Gastroesophageal sphincter (tissue), 3 donors: Measurements from ENCODE around the gene MEGF8.

Source experiments
- EP300 ChIP-seq: sonication (generic); formaldehyde crosslinking; IDR thresholded peaks from one replicate; pipeline ENCODE4 v1.6.1; 2017; ENCODE audit warnings: antibody characterized with exemption, mild to moderate bottlenecking
- POLR2A ChIP-seq, 2 donors: fragments of 450-650 bp; IDR thresholded peaks; one replicate each; pipeline ENCODE4 v1.6.1; 2017; ENCODE audit warnings: antibody characterized with exemption in 2 of 2, mild to moderate bottlenecking in 2 of 2, moderate library complexity in 1 of 2
- TF ChIP-seq, protein P1 (sequence below), 4 experiments: fragments of 200-600 bp in 2 of 4; fragments of 450-650 bp in 2 of 4; sonication (generic) in 1 of 4; IDR thresholded peaks; one replicate each; pipeline ENCODE4 v1.5.1; 2017 to 2019; ENCODE audit warnings: antibody characterized with exemption in 4 of 4, mild to moderate bottlenecking in 2 of 4, moderate library complexity in 2 of 4

GRCh38 chr19:42326969-42327368, 1.5 kb downstream of the MEGF8 start:
- TF ChIP-seq, protein P1, sequence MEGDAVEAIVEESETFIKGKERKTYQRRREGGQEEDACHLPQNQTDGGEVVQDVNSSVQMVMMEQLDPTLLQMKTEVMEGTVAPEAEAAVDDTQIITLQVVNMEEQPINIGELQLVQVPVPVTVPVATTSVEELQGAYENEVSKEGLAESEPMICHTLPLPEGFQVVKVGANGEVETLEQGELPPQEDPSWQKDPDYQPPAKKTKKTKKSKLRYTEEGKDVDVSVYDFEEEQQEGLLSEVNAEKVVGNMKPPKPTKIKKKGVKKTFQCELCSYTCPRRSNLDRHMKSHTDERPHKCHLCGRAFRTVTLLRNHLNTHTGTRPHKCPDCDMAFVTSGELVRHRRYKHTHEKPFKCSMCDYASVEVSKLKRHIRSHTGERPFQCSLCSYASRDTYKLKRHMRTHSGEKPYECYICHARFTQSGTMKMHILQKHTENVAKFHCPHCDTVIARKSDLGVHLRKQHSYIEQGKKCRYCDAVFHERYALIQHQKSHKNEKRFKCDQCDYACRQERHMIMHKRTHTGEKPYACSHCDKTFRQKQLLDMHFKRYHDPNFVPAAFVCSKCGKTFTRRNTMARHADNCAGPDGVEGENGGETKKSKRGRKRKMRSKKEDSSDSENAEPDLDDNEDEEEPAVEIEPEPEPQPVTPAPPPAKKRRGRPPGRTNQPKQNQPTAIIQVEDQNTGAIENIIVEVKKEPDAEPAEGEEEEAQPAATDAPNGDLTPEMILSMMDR (IDR thresholded peaks at IDR 0.05): no peak
- TF ChIP-seq POLR2A (IDR thresholded peaks at IDR 0.05) (no peak), EP300 (no peak)
